Measurements from ENCODE around the gene SRPK1. TPM values are rescaled to one million over a fixed set of nuclear protein-coding genes. Genes with fewer than 3 reads are reported as not detected.

SRPK1 gene
- total RNA-seq, 1 donor from 2014 or later = 36.0 TPM

DNA sequence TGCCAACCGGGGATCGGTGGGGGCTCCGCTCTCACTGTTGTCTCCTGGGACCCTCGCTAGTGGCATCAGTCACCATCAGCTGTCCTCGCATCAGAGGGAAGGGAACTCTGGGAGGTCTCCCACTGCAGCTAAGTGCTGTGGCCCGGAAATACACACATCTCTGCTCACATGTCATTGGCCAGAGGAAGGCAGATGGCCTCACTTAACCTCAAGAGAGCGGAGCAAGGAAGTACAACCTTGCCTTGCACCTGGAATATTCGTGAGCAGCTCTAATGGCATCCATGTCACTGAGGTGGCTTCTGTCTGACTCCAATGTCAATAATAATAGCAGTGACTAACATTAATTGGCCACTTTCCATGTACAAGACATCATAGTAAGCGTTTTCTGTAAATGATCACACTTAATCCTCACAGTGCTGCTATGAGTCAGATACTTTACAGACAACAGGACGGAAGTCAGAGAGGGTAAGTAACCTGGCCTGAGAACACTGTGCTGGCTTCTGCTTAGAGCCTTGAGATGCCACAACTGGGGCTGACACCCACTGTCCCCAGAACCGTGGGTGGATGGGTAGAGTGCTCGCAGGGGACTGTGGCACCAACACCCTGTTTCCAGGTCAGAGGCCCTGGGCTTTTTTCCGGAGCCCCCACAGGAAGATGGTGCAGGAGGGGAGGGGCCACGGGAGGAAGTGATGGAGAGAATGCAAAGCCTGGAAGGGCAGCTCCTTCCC lies 109.8 kb downstream of the SRPK1 start:
- no peak for DNase-seq (ENCODE audit: extremely low spot score, unreplicated experiment)
- H3K4me1 Mint-ChIP-seq (ENCODE audit: unreplicated experiment) = peaks cover 2% of the 10 kb centered on the region
- no peaks in the 10 kb centered on the region for H3K27me3 Mint-ChIP-seq (ENCODE audit: unreplicated experiment)
- no peaks in the 10 kb centered on the region for H3K9me3 Mint-ChIP-seq (ENCODE audit: unreplicated experiment)
- no peak for TF ChIP-seq CTCF (IDR thresholded peaks at IDR 0.05)
- H3K4me3 Mint-ChIP-seq (ENCODE audit: unreplicated experiment) = no peak overlapping the region
- H3K36me3 Mint-ChIP-seq (ENCODE audit: unreplicated experiment) = no peaks in the 10 kb centered on the region
- peak overlapping the region; percentile 23 for H3K27ac Mint-ChIP-seq (ENCODE audit: unreplicated experiment)

- no peaks in the 10 kb centered on the region for H3K9me3 Mint-ChIP-seq (ENCODE audit: unreplicated experiment)
- no peaks in the 10 kb centered on the region for H3K27me3 Mint-ChIP-seq (ENCODE audit: unreplicated experiment)
- H3K27ac Mint-ChIP-seq (ENCODE audit: unreplicated experiment) = no peak overlapping the region
- H3K36me3 Mint-ChIP-seq (ENCODE audit: unreplicated experiment) = no peaks in the 10 kb centered on the region
- peaks cover 2% of the 10 kb centered on the region for H3K4me1 Mint-ChIP-seq (ENCODE audit: unreplicated experiment)
- no peak for DNase-seq (ENCODE audit: extremely low spot score, unreplicated experiment)
- H3K4me3 Mint-ChIP-seq (ENCODE audit: unreplicated experiment) = no peak overlapping the region
- no peak for TF ChIP-seq CTCF (IDR thresholded peaks at IDR 0.05)
Measured at GRCh38 chr6:35809809-35810208, 111.1 kb downstream of the SRPK1 start.

DNA sequence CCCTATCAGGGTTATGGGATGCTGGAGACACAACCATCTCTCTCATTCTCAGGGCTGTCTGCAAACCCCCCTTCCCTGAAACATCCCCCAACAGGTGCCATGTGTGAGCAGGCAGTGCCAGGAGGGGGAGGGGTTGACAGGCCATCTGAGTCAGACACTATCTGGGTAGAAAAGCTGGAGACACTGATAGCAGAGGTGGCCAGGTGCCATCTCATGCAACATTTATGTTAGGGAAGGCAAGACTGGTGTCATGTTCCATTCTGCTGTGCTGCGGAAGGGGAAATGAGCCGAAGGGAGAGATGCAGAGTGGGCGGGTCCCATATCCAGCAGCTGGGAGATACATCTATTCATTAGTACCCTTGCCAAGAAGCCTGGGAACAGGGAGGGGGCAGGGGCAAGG lies 112.2 kb downstream of the SRPK1 start:
- Mint-ChIP-seq H3K4me3 (ENCODE audit: unreplicated experiment) (no peak overlapping the region), H3K27ac (ENCODE audit: unreplicated experiment) (no peak overlapping the region), H3K36me3 (ENCODE audit: unreplicated experiment) (no peaks in the 10 kb centered on the region), H3K9me3 (ENCODE audit: unreplicated experiment) (no peaks in the 10 kb centered on the region), H3K27me3 (ENCODE audit: unreplicated experiment) (no peaks in the 10 kb centered on the region), H3K4me1 (ENCODE audit: unreplicated experiment) (peaks cover 4% of the 10 kb centered on the region)
- no peak for TF ChIP-seq CTCF (IDR thresholded peaks at IDR 0.05)
- no peak for DNase-seq (ENCODE audit: extremely low spot score, unreplicated experiment)

DNA sequence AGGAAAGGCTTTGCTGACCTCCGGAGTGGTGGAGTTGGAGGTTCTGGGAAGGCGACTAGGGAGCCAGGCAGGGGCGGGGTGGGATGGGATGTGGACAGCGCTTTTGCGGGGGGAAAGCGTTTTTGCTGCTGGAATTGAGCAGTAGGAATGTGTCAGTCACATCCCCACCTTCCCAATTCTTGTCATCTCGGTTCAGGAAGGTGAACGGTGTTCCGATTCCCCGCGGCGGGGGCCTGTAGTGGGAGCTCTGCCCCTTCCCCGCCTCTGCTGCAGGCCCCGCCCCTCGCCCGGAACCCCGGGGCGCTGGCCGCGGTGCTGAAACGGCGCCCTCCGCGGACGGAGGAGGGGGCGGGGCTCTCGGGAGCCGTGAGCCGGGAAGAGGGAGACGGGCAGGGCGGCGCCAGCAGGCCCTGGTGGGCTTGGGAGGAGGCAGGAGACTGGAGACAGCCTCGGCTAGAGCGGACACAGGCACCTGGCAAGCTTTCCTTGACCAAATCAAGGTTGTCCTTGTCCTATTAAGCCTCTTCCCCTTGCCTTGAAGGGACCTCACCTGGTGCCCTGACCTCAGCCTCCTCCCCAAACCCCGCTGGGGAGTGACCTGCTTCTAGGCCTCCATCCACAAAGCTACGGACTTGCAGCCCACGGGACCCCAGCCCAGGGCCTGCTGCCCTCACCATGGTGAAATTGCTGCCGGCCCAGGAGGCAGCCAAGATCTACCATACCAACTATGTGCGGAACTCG lies 115.7 kb downstream of the SRPK1 start, which contains the start of gene LHFPL5:
Gene LHFPL5 (plus strand): TSS at position 357 of the 741 bp plus-strand sequence. CDS start 319 bp downstream, at position 676.
- no peak for TF ChIP-seq CTCF (IDR thresholded peaks at IDR 0.05)
- Mint-ChIP-seq H3K27me3 (ENCODE audit: unreplicated experiment) (peaks cover 4% of the 10 kb centered on the region), H3K4me1 (ENCODE audit: unreplicated experiment) (peaks cover 2% of the 10 kb centered on the region), H3K9me3 (ENCODE audit: unreplicated experiment) (no peaks in the 10 kb centered on the region), H3K4me3 (ENCODE audit: unreplicated experiment) (peak within 1 kb of the TSS; percentile 60), H3K36me3 (ENCODE audit: unreplicated experiment) (no peaks in the 10 kb centered on the region), H3K27ac (ENCODE audit: unreplicated experiment) (no peak within 1 kb of the TSS)
- no peak for DNase-seq (ENCODE audit: extremely low spot score, unreplicated experiment)

DNA sequence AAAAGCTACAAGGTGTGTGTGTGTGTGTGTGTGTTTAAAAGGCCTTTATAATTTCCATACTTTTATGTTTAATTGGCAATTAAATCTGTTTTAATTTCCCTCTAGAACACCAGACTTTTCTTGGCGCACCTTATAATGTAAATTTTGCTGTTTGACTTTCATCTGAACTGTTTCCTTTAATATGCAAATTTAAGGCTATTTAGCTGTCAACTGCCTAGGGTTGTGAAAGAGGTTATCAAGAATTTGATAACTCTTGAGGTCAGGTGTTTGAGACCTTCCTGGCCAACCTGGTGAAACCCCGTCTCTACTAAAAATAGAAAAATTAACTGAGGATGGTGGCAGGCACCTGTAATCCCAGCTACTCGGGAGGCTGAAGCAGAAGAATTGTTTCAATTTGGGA lies 119.8 kb downstream of the SRPK1 start:
- peaks cover 17% of the 10 kb centered on the region for H3K27me3 Mint-ChIP-seq (ENCODE audit: unreplicated experiment)
- peaks cover 2% of the 10 kb centered on the region for H3K4me1 Mint-ChIP-seq (ENCODE audit: unreplicated experiment)
- H3K36me3 Mint-ChIP-seq (ENCODE audit: unreplicated experiment) = no peaks in the 10 kb centered on the region
- no peak for TF ChIP-seq CTCF (IDR thresholded peaks at IDR 0.05)
- no peaks in the 10 kb centered on the region for H3K9me3 Mint-ChIP-seq (ENCODE audit: unreplicated experiment)
- no peak overlapping the region for H3K27ac Mint-ChIP-seq (ENCODE audit: unreplicated experiment)
- no peak for DNase-seq (ENCODE audit: extremely low spot score, unreplicated experiment)
- no peak overlapping the region for H3K4me3 Mint-ChIP-seq (ENCODE audit: unreplicated experiment)

Measured in osteocyte (in vitro differentiated cells).